Esophagus squamous epithelium (tissue), 5 donors: ENCODE results near the gene TNS1. TPM values are rescaled to one million over a fixed set of nuclear protein-coding genes. Genes with fewer than 3 reads are reported as not detected.

Experiments
- DNase-seq: peaks from one replicate; lab custom pipeline; 2025; lab: John Stamatoyannopoulos, UW
- H3K27ac ChIP-seq, 4 donors: fragments of 200-600 bp; sonication (generic); one replicate each; pipeline ENCODE4 v1.5.1; 2016 to 2019; ENCODE audit warnings: mild to moderate bottlenecking in 1 of 4
- H3K27me3 ChIP-seq, 4 donors: fragments of 200-600 bp; sonication (generic); 1 replicate in 3 of 4; 2 replicates in 1 of 4; pipeline versions ENCODE4 v1.5.1 to v1.6.0; 2017 to 2021; ENCODE audit warnings: antibody characterized with exemption in 1 of 4
- H3K36me3 ChIP-seq, 3 donors: fragments of 200-600 bp; sonication (generic); one replicate each; pipeline ENCODE4 v1.5.1; 2016 to 2019
- H3K4me1 ChIP-seq, 3 donors: fragments of 200-600 bp; sonication (generic); one replicate each; pipeline ENCODE4 v1.5.1; 2017 to 2019
- H3K4me3 ChIP-seq, 4 donors: fragments of 200-600 bp; sonication (generic); 1 replicate in 3 of 4; 2 replicates in 1 of 4; pipeline ENCODE4 v1.5.1; 2016 to 2019; ENCODE audit warnings: mild to moderate bottlenecking in 2 of 4, moderate library complexity in 1 of 4
- H3K9me3 ChIP-seq, 3 donors: fragments of 200-600 bp; sonication (generic); one replicate each; pipeline ENCODE4 v1.5.1; 2016 to 2019
- CTCF ChIP-seq, 6 experiments: fragments of 450-650 bp in 4 of 6; fragments of 200-600 bp in 2 of 6; sonication (generic) in 2 of 6; IDR thresholded peaks; one replicate each; pipeline ENCODE4 v1.5.1; 2016 to 2019; ENCODE audit warnings: antibody characterized with exemption in 6 of 6, mild to moderate bottlenecking in 4 of 6, moderate library complexity in 4 of 6
- POLR2A ChIP-seq, 4 donors: fragments of 450-650 bp; IDR thresholded peaks; one replicate each; pipeline ENCODE4 v1.6.1; 2017; ENCODE audit warnings: antibody characterized with exemption in 4 of 4, mild to moderate bottlenecking in 4 of 4, moderate library complexity in 3 of 4
- WGBS, 2 donors: methylation state at CpG; one replicate each; pipeline ENCODE4 v1.1.5; 2018; 5-methylcytosine and 5-hydroxymethylcytosine counted together
- intact Hi-C: fragments of 100-400 bp; cut with DNase I; formaldehyde crosslinking; loops from one replicate; pipeline ENCODE4 v1.15.0; 2022
- total RNA-seq, 4 donors: library from RNA; depleted of rRNA; stranded (reverse); fragments of >200 nt; gene quantifications; one replicate each; pipeline ENCODE4 v1.1.0, GENCODE V29; 2016
- donor health status: DM: yes; HTN: yes; CAD: no.

The TNS1 gene
- total RNA-seq, 4 donors from 2014 or later = 34.7 to 201 (median 59.2) TPM

- H3K36me3 ChIP-seq = peaks cover 0 to 12% (median 0%) of the 10 kb centered on the region in 3 donors
- no peaks in the 10 kb centered on the region for H3K27me3 ChIP-seq
- TF ChIP-seq POLR2A (IDR thresholded peaks at IDR 0.05) (no peak), CTCF (IDR thresholded peaks at IDR 0.05) (no peak)
- intact Hi-C loops = no loop called here
- no peak for DNase-seq
- 92 to 94% methylated on average over 3 of the region's 3 CpGs for WGBS, 2 donors
- no peak overlapping the region for H3K4me3 ChIP-seq
- no peak overlapping the region for H3K27ac ChIP-seq
- H3K9me3 ChIP-seq = no peaks in the 10 kb centered on the region
- peaks cover 33 to 58% (median 49%) of the 10 kb centered on the region in 3 donors for H3K4me1 ChIP-seq
These were observed 12.4 kb downstream of the TNS1 start for GRCh38 chr2:217990389-217990788.

GRCh38 chr2:217989221-217989948 is 13.4 kb downstream of the TNS1 start:
- peaks cover 0 to 13% (median 0%) of the 10 kb centered on the region in 3 donors for H3K36me3 ChIP-seq
- no peak overlapping the region for H3K4me3 ChIP-seq
- H3K27ac ChIP-seq = peak overlapping the region in 3 of 4 donors; percentile 67 to 85 (median 83)
- 60% methylated on average over 4 to 9 of the region's 9 CpGs for WGBS, 2 donors
- intact Hi-C loops = loop anchor here (5.0 kb wide), 2 partner anchors 92 to 202 kb away; no protein-coding TSS in a partner anchor
- TF ChIP-seq POLR2A (IDR thresholded peaks at IDR 0.05) (no peak), CTCF (IDR thresholded peaks at IDR 0.05) (no peak)
- peaks cover 25 to 48% (median 39%) of the 10 kb centered on the region in 3 donors for H3K4me1 ChIP-seq
- H3K27me3 ChIP-seq = no peaks in the 10 kb centered on the region
- no peaks in the 10 kb centered on the region for H3K9me3 ChIP-seq
- no peak for DNase-seq

- WGBS, 2 donors = 46 to 49% methylated on average over 2 to 4 of the region's 4 CpGs
- H3K4me1 ChIP-seq = peaks cover 22 to 43% (median 33%) of the 10 kb centered on the region in 3 donors
- DNase-seq = no peak
- H3K4me3 ChIP-seq = no peak overlapping the region
- no peak for TF ChIP-seq POLR2A (IDR thresholded peaks at IDR 0.05)
- no peak for TF ChIP-seq CTCF (IDR thresholded peaks at IDR 0.05)
- H3K27ac ChIP-seq = peak overlapping the region; percentile 67 to 85 (median 84)
- intact Hi-C loops = loop anchor here (5.0 kb wide), 2 partner anchors 92 to 202 kb away; no protein-coding TSS in a partner anchor
- no peaks in the 10 kb centered on the region for H3K9me3 ChIP-seq
- H3K36me3 ChIP-seq = peaks cover 0 to 13% (median 0%) of the 10 kb centered on the region in 3 donors
- no peaks in the 10 kb centered on the region for H3K27me3 ChIP-seq
These were observed 14.0 kb downstream of the TNS1 start for GRCh38 chr2:217988840-217989204.

- no peaks in the 10 kb centered on the region for H3K27me3 ChIP-seq
- H3K4me3 ChIP-seq = peak overlapping the region in 2 of 4 donors; percentile 22 to 39
- TF ChIP-seq CTCF (IDR thresholded peaks at IDR 0.05) (peak; percentile 35 to 92 (median 87)), POLR2A (IDR thresholded peaks at IDR 0.05) (no peak)
- H3K27ac ChIP-seq = peak overlapping the region; percentile 67 to 85 (median 84)
- peaks cover 17 to 37% (median 27%) of the 10 kb centered on the region in 3 donors for H3K4me1 ChIP-seq
- H3K9me3 ChIP-seq = no peaks in the 10 kb centered on the region
- H3K36me3 ChIP-seq = peaks cover 0 to 13% (median 0%) of the 10 kb centered on the region in 3 donors
- no peak for DNase-seq
- intact Hi-C loops = loop anchor here (5.0 kb wide), 2 partner anchors 91 to 201 kb away; no protein-coding TSS in a partner anchor
- WGBS, 2 donors = 7 to 10% methylated on average over 8 to 11 of the region's 13 CpGs
These were observed 14.6 kb downstream of the TNS1 start for GRCh38 chr2:217988014-217988839.
